Measurements from ENCODE around the gene ME3.

DNA sequence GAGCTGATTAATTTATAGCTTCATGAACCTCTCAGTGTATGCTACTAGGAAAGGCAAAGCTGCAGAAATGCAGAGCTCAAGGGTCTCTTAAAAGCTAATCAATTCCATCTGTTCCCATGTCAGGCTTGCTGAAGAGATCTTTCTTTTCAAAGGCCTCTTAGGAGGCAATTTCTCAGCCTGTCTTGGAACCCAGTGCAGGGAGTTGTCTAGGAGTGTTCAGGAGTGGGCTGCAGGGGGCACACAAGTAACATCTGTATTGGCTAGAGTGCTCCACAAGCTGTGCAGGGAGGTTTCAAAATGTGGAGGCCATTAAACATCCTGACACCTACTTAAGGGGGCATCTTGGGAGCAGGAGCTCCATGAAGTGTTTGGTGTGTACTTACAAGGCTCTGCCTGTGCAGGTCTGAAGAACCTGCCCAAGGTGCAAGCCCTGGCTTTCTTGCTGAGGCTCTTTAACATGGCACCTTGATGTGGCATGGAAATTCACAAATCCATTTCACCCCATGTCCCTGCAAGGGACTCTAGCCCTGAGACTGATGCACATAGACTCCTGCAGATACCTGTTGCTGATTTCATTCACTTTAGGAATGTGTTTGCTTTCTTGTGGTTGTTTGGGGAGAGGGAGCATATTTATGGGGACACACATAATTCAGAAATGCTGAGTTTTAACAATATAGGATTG, 134.7 kb downstream of the ME3 start:
- TF ChIP-seq POLR2A (IDR thresholded peaks at IDR 0.05) = no peak
- TF ChIP-seq, protein P1, sequence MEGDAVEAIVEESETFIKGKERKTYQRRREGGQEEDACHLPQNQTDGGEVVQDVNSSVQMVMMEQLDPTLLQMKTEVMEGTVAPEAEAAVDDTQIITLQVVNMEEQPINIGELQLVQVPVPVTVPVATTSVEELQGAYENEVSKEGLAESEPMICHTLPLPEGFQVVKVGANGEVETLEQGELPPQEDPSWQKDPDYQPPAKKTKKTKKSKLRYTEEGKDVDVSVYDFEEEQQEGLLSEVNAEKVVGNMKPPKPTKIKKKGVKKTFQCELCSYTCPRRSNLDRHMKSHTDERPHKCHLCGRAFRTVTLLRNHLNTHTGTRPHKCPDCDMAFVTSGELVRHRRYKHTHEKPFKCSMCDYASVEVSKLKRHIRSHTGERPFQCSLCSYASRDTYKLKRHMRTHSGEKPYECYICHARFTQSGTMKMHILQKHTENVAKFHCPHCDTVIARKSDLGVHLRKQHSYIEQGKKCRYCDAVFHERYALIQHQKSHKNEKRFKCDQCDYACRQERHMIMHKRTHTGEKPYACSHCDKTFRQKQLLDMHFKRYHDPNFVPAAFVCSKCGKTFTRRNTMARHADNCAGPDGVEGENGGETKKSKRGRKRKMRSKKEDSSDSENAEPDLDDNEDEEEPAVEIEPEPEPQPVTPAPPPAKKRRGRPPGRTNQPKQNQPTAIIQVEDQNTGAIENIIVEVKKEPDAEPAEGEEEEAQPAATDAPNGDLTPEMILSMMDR (IDR thresholded peaks at IDR 0.05) = peak in 1 of 6 experiments; percentile 15
